ENCODE results near the gene PRDM7. TPM values are rescaled to one million over a fixed set of nuclear protein-coding genes. Genes with fewer than 3 reads are reported as not detected.

Gene PRDM7
- total RNA-seq, 1 donor from 2014 or later = not detected

GRCh38 chr16:90046971-90047713 is 30.0 kb downstream of the PRDM7 start:
- H3K4me3 Mint-ChIP-seq (ENCODE audit: unreplicated experiment) = no peak overlapping the region
- H3K27me3 Mint-ChIP-seq (ENCODE audit: unreplicated experiment) = no peaks in the 10 kb centered on the region
- no peak for DNase-seq (ENCODE audit: extremely low spot score, unreplicated experiment)

GRCh38 chr16:90046122-90046970 is 30.8 kb downstream of the PRDM7 start:
- H3K27ac Mint-ChIP-seq (ENCODE audit: unreplicated experiment) = no peak overlapping the region
- no peak for DNase-seq (ENCODE audit: extremely low spot score, unreplicated experiment)
- no peak overlapping the region for H3K4me3 Mint-ChIP-seq (ENCODE audit: unreplicated experiment)

More at GRCh38 chr16:90046971-90047713, 30.0 kb downstream of the PRDM7 start:
- Mint-ChIP-seq H3K27ac (ENCODE audit: unreplicated experiment) (no peak overlapping the region), H3K36me3 (ENCODE audit: unreplicated experiment) (no peaks in the 10 kb centered on the region), H3K9me3 (ENCODE audit: unreplicated experiment) (no peaks in the 10 kb centered on the region), H3K4me1 (ENCODE audit: unreplicated experiment) (peaks cover 8% of the 10 kb centered on the region)
- no peak for TF ChIP-seq CTCF (IDR thresholded peaks at IDR 0.05)

GRCh38 chr16:90044111-90044551 is 33.0 kb downstream of the PRDM7 start:
- TF ChIP-seq CTCF (IDR thresholded peaks at IDR 0.05) = no peak
- DNase-seq (ENCODE audit: extremely low spot score, unreplicated experiment) = no peak

More at GRCh38 chr16:90046122-90046970, 30.8 kb downstream of the PRDM7 start:
- Mint-ChIP-seq H3K27me3 (ENCODE audit: unreplicated experiment) (no peaks in the 10 kb centered on the region), H3K9me3 (ENCODE audit: unreplicated experiment) (no peaks in the 10 kb centered on the region), H3K36me3 (ENCODE audit: unreplicated experiment) (no peaks in the 10 kb centered on the region), H3K4me1 (ENCODE audit: unreplicated experiment) (peaks cover 8% of the 10 kb centered on the region)
- TF ChIP-seq CTCF (IDR thresholded peaks at IDR 0.05) = no peak

GRCh38 chr16:90043526-90043925 is 33.6 kb downstream of the PRDM7 start:
- H3K4me3 Mint-ChIP-seq (ENCODE audit: unreplicated experiment) = no peak overlapping the region
- no peaks in the 10 kb centered on the region for H3K9me3 Mint-ChIP-seq (ENCODE audit: unreplicated experiment)
- peaks cover 8% of the 10 kb centered on the region for H3K4me1 Mint-ChIP-seq (ENCODE audit: unreplicated experiment)
- TF ChIP-seq CTCF (IDR thresholded peaks at IDR 0.05) = no peak
- no peak overlapping the region for H3K27ac Mint-ChIP-seq (ENCODE audit: unreplicated experiment)
- H3K36me3 Mint-ChIP-seq (ENCODE audit: unreplicated experiment) = no peaks in the 10 kb centered on the region
- no peak for DNase-seq (ENCODE audit: extremely low spot score, unreplicated experiment)
- no peaks in the 10 kb centered on the region for H3K27me3 Mint-ChIP-seq (ENCODE audit: unreplicated experiment)

More at GRCh38 chr16:90044111-90044551, 33.0 kb downstream of the PRDM7 start:
- H3K9me3 Mint-ChIP-seq (ENCODE audit: unreplicated experiment) = no peaks in the 10 kb centered on the region
- H3K36me3 Mint-ChIP-seq (ENCODE audit: unreplicated experiment) = no peaks in the 10 kb centered on the region
- no peak overlapping the region for H3K27ac Mint-ChIP-seq (ENCODE audit: unreplicated experiment)
- no peak overlapping the region for H3K4me3 Mint-ChIP-seq (ENCODE audit: unreplicated experiment)
- H3K4me1 Mint-ChIP-seq (ENCODE audit: unreplicated experiment) = peaks cover 8% of the 10 kb centered on the region
- no peaks in the 10 kb centered on the region for H3K27me3 Mint-ChIP-seq (ENCODE audit: unreplicated experiment)
